Transverse colon (tissue), 4 donors: Measurements from ENCODE around the gene CDK8. TPM values are rescaled to one million over a fixed set of nuclear protein-coding genes. Genes with fewer than 3 reads are reported as not detected.
A peak's percentile ranks its signal among the peaks of the same experiment; 100 is the strongest.
"Not testable (repeated sequence)": the region's sequence is repeated elsewhere in the genome, so short reads cannot be mapped to it uniquely, and the experiment has no call there.

Source experiments
- DNase-seq: peaks from one replicate; pipeline ENCODE4 v3.0.0-alpha.2; 2019
- H3K27ac ChIP-seq, 4 donors: fragments of 200-600 bp; sonication (generic); 2 replicates each; pipeline ENCODE4 v1.5.1; 2016 to 2018; ENCODE audit warnings: inconsistent platforms in 4 of 4
- H3K27me3 ChIP-seq: fragments of 200-600 bp; sonication (generic); 2 replicates; pipeline ENCODE4 v1.5.1; 2017; ENCODE audit warnings: inconsistent platforms
- H3K36me3 ChIP-seq, 4 donors: fragments of 200-600 bp; sonication (generic); 2 replicates each; pipeline ENCODE4 v1.5.1; 2017 to 2019; ENCODE audit warnings: inconsistent platforms in 4 of 4
- H3K4me1 ChIP-seq, 4 donors: fragments of 200-600 bp; sonication (generic); 2 replicates each; pipeline ENCODE4 v1.5.1; 2017 to 2020; ENCODE audit warnings: inconsistent platforms in 4 of 4
- H3K4me3 ChIP-seq, 4 donors: fragments of 200-600 bp; sonication (generic); 1 replicate in 1 of 4; 2 replicates in 3 of 4; pipeline versions ENCODE4 v1.5.1 to v1.6.1; 2017 to 2019; ENCODE audit warnings: inconsistent platforms in 4 of 4
- H3K9me3 ChIP-seq, 2 donors: fragments of 200-600 bp; sonication (generic); 2 replicates each; pipeline ENCODE4 v1.5.1; 2017 to 2019; ENCODE audit warnings: inconsistent platforms in 2 of 2
- EP300 ChIP-seq: sonication (generic); formaldehyde crosslinking; IDR thresholded peaks from one replicate; pipeline ENCODE4 v1.6.1; 2017; ENCODE audit warnings: antibody characterized with exemption, low read depth
- POLR2A ChIP-seq: fragments of 450-650 bp; IDR thresholded peaks from one replicate; pipeline ENCODE4 v1.6.1; 2016; ENCODE audit warnings: antibody characterized with exemption, mild to moderate bottlenecking, moderate library complexity
- POLR2AphosphoS5 ChIP-seq, 3 donors: sonication (generic); formaldehyde crosslinking; IDR thresholded peaks; one replicate each; pipeline ENCODE4 v1.6.1; 2016; ENCODE audit warnings: antibody characterized with exemption in 3 of 3
- WGBS, 2 donors: methylation state at CpG; one replicate each; pipeline ENCODE4 v1.1.5; 2018; ENCODE audit warnings: low coverage in 1 of 2; 5-methylcytosine and 5-hydroxymethylcytosine counted together
- in situ Hi-C, 4 donors: fragments of 200-750 bp; cut with MboI; loops; one replicate each; pipeline versions ENCODE4 v1.15.0 to v1.15.1; 2017; ENCODE audit warnings: low sequenced_read_pairs in 3 of 4, low pct_ligation_motif_present in 1 of 4, low pct_unique_long_range_greater_than_20kb in 1 of 4
- intact Hi-C: fragments of 100-400 bp; cut with DNase I; formaldehyde crosslinking; loops from one replicate; pipeline ENCODE4 v1.15.1; 2023; ENCODE audit warnings: low total_unique reads
- total RNA-seq, 4 donors: library from RNA; depleted of rRNA; stranded (reverse); fragments of >200 nt; gene quantifications; one replicate each; pipeline ENCODE4 v1.1.0, GENCODE V29; 2016
- TF ChIP-seq, protein P1 (sequence below), 5 experiments: fragments of 200-600 bp in 3 of 5; fragments of 450-650 bp in 2 of 5; sonication (generic) in 3 of 5; IDR thresholded peaks; 1 replicate in 2 of 5; 2 replicates in 3 of 5; pipeline ENCODE4 v1.5.1; 2016 to 2017; ENCODE audit warnings: antibody characterized with exemption in 5 of 5, inconsistent platforms in 3 of 5, mild to moderate bottlenecking in 2 of 5, moderate library complexity in 1 of 5

The CDK8 gene
- total RNA-seq, 4 donors from 2014 or later: 8.6 to 37.4 (median 22.3) TPM

DNA sequence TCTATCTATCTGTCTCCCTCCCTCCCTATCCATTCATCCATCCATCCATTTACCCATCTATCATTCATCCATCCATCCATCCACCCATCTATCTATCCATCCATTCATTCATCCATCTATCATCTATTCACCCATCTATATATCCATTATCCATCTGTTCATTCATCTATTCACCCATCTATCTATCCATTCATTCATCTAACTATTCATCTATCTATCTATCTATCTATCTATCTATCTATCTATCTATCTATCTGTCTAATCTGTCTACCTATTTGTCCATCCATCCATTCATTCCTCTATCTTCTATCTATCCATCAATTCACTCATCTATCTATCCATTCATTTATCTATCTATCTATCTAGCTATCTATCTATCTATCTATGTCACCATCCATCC is 4.4 kb upstream of the CDK8 start:
- DNase-seq: no peak
- TF ChIP-seq, protein P1, sequence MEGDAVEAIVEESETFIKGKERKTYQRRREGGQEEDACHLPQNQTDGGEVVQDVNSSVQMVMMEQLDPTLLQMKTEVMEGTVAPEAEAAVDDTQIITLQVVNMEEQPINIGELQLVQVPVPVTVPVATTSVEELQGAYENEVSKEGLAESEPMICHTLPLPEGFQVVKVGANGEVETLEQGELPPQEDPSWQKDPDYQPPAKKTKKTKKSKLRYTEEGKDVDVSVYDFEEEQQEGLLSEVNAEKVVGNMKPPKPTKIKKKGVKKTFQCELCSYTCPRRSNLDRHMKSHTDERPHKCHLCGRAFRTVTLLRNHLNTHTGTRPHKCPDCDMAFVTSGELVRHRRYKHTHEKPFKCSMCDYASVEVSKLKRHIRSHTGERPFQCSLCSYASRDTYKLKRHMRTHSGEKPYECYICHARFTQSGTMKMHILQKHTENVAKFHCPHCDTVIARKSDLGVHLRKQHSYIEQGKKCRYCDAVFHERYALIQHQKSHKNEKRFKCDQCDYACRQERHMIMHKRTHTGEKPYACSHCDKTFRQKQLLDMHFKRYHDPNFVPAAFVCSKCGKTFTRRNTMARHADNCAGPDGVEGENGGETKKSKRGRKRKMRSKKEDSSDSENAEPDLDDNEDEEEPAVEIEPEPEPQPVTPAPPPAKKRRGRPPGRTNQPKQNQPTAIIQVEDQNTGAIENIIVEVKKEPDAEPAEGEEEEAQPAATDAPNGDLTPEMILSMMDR (IDR thresholded peaks at IDR 0.05): no peak
- TF ChIP-seq POLR2AphosphoS5 (IDR thresholded peaks at IDR 0.05): no peak
- TF ChIP-seq POLR2A: no peak
- TF ChIP-seq EP300: no peak
- Histone ChIP-seq H3K27me3 (no peaks in the 10 kb centered on the region), H3K36me3 (no peaks in the 10 kb centered on the region), H3K9me3 (no peaks in the 10 kb centered on the region), H3K4me1 (no peaks in the 10 kb centered on the region), H3K27ac (no peak overlapping the region), H3K4me3 (no peak overlapping the region)
- in situ Hi-C loops: no loop called here
- intact Hi-C loops: no loop called here

DNA sequence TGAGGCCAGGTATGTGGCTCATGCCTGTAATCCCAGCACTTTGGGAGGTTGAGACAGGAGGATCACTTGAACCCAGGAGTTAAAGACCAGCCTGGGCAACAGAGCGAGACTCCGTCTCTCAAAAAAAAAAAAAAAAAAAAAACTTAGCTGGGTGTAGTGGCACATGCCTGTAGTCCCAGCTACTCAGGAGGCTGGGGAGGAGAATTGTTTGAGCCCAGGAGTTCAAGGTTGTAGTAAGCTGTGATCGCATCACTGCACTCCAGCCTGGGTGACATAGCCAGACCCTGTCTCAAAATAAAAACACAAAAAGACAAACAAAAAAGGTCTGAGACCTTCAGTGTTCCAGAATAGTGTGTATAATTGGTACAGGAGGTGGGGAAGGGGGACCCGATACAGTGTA is 1.9 kb upstream of the CDK8 start:
- H3K27me3 ChIP-seq, in situ Hi-C loops, H3K9me3 ChIP-seq, DNase-seq, H3K27ac ChIP-seq, H3K36me3 ChIP-seq, H3K4me3 ChIP-seq: not testable (repeated sequence)
- WGBS, 2 donors: 88 to 92% methylated on average over 3 to 4 of the region's 4 CpGs
- peaks cover 0 to 18% (median 16%) of the 10 kb centered on the region in 4 donors for H3K4me1 ChIP-seq
- intact Hi-C loops: loop anchor here (10.0 kb wide), 1 partner anchor 243 kb away; no protein-coding TSS in a partner anchor

DNA sequence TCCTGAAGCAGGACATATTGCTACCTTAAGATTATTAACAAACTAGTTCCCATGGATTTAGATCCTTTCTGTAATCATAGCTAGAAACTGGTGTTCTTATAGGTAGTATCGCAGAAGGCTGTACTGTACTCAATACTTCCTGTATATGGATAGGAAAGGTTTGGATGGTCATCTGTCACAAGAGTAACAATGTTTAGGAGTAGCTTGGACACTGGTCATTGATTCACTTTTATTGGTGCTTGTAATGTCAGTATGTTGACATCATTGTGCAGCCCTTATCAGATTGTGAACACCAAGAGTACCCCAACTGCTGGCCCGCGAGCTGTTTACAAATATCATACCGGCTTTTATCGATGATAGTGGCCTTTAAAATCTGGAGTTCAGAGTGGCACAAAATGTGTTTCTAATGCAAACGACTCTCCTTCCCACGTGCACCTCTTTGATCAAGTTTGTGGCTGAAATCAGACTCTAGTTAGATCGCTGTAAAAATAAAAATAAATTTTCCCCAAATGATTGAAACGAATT is 605 bp upstream of the CDK8 start:
- in situ Hi-C loops (no loop called here), intact Hi-C loops (loop anchor here (10.0 kb wide), 1 partner anchor 241 kb away; no protein-coding TSS in a partner anchor)
- Histone ChIP-seq H3K4me1 (peaks cover 0 to 31% (median 16%) of the 10 kb centered on the region in 4 donors), H3K4me3 (peak overlapping the region in 3 of 4 donors; percentile 78 to 82 (median 79)), H3K9me3 (no peaks in the 10 kb centered on the region), H3K27me3 (no peaks in the 10 kb centered on the region), H3K36me3 (no peaks in the 10 kb centered on the region), H3K27ac (peak overlapping the region; percentile 90 to 93 (median 92))
- TF ChIP-seq POLR2AphosphoS5 (IDR thresholded peaks at IDR 0.05): no peak
- TF ChIP-seq POLR2A: no peak
- TF ChIP-seq, protein P1 (IDR thresholded peaks at IDR 0.05): no peak
- no peak for TF ChIP-seq EP300
- 43 to 49% methylated on average over 5 to 9 of the region's 9 CpGs for WGBS, 2 donors
- no peak for DNase-seq

DNA sequence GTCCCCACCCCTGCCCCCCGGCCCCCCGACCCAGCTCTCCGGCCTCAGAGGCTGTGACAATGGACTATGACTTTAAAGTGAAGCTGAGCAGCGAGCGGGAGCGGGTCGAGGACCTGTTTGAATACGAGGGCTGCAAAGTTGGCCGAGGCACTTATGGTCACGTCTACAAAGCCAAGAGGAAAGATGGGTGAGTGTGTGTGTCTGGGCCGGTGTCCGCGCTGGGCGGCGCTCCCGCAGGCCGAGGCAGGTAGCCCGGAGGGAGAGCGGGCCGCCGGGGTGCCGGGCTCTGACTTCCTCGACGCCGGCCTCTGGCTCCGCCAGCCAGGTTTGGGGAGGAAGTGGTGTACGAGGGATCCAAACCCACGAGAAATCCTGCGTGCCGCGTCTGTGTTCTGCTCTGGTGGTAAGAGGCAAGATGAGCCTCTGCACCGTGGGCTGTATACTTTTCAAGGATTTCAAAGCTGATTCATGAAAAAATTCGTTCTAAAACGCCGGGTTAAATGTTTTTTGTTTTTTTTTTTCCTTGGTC is 718 bp downstream of the CDK8 start:
- intact Hi-C loops (loop anchor here (10.0 kb wide), 1 partner anchor 240 kb away; no protein-coding TSS in a partner anchor), in situ Hi-C loops (no loop called here)
- Histone ChIP-seq H3K4me3 (peak overlapping the region; percentile 58 to 82 (median 78)), H3K4me1 (peaks cover 0 to 36% (median 16%) of the 10 kb centered on the region in 4 donors), H3K27me3 (no peaks in the 10 kb centered on the region), H3K36me3 (no peaks in the 10 kb centered on the region), H3K27ac (peak overlapping the region; percentile 90 to 93 (median 92)), H3K9me3 (no peaks in the 10 kb centered on the region)
- peak in 1 of 3 donors; percentile 31 for TF ChIP-seq POLR2AphosphoS5 (IDR thresholded peaks at IDR 0.05)
- TF ChIP-seq, protein P1 (IDR thresholded peaks at IDR 0.05): no peak
- WGBS, 2 donors: 2% methylated on average over 30 of the region's 35 CpGs; no CpG with 5 or more reads in 1 of the 2 donors
- peak; percentile 69 for DNase-seq
